Measurements from ENCODE around the gene MRFAP1.

The MRFAP1 gene

DNA sequence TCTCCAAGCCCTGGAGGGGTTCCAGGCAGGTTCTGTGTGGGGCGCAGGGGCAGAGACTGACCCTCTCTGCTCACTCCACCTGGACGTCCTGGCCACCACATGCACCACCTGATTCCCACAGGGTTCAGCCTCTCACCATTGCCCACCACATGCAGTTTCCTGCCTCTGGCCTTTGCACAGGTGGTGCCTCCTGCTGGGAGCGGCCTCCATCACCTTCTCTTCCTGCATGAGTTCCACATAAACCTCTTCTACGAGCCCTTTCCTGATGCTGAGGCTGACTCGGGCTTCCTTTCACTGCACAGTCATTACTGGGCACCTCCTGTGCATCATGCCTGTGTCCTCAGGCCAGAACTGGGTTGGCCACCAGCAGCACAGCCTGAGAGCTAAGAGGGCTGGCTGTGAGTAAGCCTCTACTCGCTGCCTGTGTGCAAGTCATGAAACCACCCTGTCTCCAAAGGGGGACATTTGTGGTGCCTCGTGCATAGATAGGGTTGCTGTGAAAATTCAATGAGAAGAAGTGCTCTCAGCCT lies 45.6 kb upstream of the MRFAP1 start:
- Mint-ChIP-seq H3K27me3 (ENCODE audit: low read depth, poor library complexity) (peaks cover 2% of the 10 kb centered on the region), H3K4me3 (no peak overlapping the region), H3K9me3 (no peaks in the 10 kb centered on the region), H3K27ac (no peak overlapping the region), H3K36me3 (ENCODE audit: low read depth) (peaks cover 4% of the 10 kb centered on the region), H3K4me1 (peaks cover 10% of the 10 kb centered on the region)
- no peak for TF ChIP-seq CTCF (IDR thresholded peaks at IDR 0.05)
- DNase-seq, result no peak

- H3K36me3 Mint-ChIP-seq (ENCODE audit: low read depth), result peaks cover 4% of the 10 kb centered on the region
- H3K4me1 Mint-ChIP-seq, result peaks cover 9% of the 10 kb centered on the region
- no peaks in the 10 kb centered on the region for H3K9me3 Mint-ChIP-seq
- H3K27me3 Mint-ChIP-seq (ENCODE audit: low read depth, poor library complexity), result peaks cover 2% of the 10 kb centered on the region
- no peak overlapping the region for H3K4me3 Mint-ChIP-seq
- no peak overlapping the region for H3K27ac Mint-ChIP-seq
- no peak for TF ChIP-seq CTCF (IDR thresholded peaks at IDR 0.05)
- DNase-seq, result no peak
These were observed 44.5 kb upstream of the MRFAP1 start for GRCh38 chr4:6595897-6596537.

- Mint-ChIP-seq H3K27ac (no peak overlapping the region), H3K4me1 (peaks cover 4% of the 10 kb centered on the region), H3K9me3 (no peaks in the 10 kb centered on the region), H3K36me3 (ENCODE audit: low read depth) (peaks cover 7% of the 10 kb centered on the region), H3K27me3 (ENCODE audit: low read depth, poor library complexity) (no peaks in the 10 kb centered on the region), H3K4me3 (no peak overlapping the region)
- TF ChIP-seq CTCF (IDR thresholded peaks at IDR 0.05), result no peak
- no peak for DNase-seq
These were observed 43.5 kb upstream of the MRFAP1 start for GRCh38 chr4:6596948-6597347.

- DNase-seq, result no peak
- H3K27me3 Mint-ChIP-seq (ENCODE audit: low read depth, poor library complexity), result no peaks in the 10 kb centered on the region
- peaks cover 14% of the 10 kb centered on the region for H3K36me3 Mint-ChIP-seq (ENCODE audit: low read depth)
- no peaks in the 10 kb centered on the region for H3K4me1 Mint-ChIP-seq
- no peak overlapping the region for H3K4me3 Mint-ChIP-seq
- no peaks in the 10 kb centered on the region for H3K9me3 Mint-ChIP-seq
- no peak overlapping the region for H3K27ac Mint-ChIP-seq
- no peak for TF ChIP-seq CTCF (IDR thresholded peaks at IDR 0.05)
These were observed 42.4 kb upstream of the MRFAP1 start for GRCh38 chr4:6598127-6598526.

DNA sequence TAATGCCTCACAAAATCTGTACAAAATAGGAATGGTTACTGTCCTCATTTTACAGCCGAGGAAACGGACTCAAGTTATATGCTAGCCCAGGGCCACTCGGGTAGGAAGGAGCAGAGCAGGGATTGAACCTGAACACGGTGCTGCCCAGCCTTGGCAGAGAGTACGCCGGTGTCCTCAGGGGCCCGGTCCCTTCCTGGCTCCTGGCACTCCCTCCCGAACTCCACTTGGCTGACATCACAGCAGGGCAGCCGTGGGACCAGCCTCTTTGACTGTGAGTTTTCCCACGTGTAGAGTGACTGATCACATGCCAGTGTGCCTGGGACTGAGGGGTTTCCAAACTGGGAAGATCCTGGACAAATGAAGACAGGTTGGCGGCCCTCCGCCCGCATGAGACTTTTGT lies 41.8 kb upstream of the MRFAP1 start:
- Mint-ChIP-seq H3K9me3 (peaks cover 3% of the 10 kb centered on the region), H3K4me1 (no peaks in the 10 kb centered on the region), H3K27me3 (ENCODE audit: low read depth, poor library complexity) (no peaks in the 10 kb centered on the region), H3K27ac (no peak overlapping the region), H3K36me3 (ENCODE audit: low read depth) (peaks cover 17% of the 10 kb centered on the region), H3K4me3 (no peak overlapping the region)
- no peak for TF ChIP-seq CTCF (IDR thresholded peaks at IDR 0.05)
- DNase-seq, result no peak

DNA sequence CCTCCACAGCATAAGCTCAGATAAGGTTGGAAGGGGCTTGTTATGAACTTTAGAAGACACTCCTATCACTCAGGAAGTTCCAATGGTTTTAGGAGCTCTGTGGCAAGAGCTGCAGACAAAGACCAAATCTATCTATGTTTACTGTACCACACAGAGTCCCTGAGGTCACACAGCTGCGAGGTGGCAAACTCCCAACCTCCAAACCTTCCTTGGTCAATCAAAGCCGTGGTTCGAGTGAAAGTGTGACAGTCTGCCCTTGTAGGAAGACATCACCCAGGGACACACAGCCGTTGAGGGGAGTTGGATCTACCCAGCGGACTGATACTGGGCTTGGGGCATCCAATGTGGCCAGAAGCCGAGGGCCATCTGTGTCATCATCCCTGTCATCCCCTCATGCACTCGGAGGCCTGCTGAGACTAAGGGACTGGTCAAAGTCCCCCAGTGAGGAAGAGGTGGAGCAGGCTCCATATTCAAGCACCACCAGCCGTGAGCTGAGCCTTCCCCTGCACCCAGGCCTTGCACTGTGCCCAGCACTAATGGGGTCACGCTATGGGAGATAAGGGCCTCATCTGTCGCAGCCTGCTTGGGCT lies 38.7 kb upstream of the MRFAP1 start:
- Mint-ChIP-seq H3K4me3 (no peak overlapping the region), H3K27me3 (ENCODE audit: low read depth, poor library complexity) (peaks cover 4% of the 10 kb centered on the region), H3K4me1 (no peaks in the 10 kb centered on the region), H3K36me3 (ENCODE audit: low read depth) (peaks cover 43% of the 10 kb centered on the region), H3K9me3 (peaks cover 23% of the 10 kb centered on the region), H3K27ac (no peak overlapping the region)
- no peak for TF ChIP-seq CTCF (IDR thresholded peaks at IDR 0.05)
- no peak for DNase-seq

Measured in nephron progenitor cell (in vitro differentiated cells).